CD4-positive, alpha-beta T cell treated with Interferon alpha-2 for 1 hour (primary cell): ENCODE data around the gene VAV2.

Source experiments
- DNase-seq, 2 donors: peaks; one replicate each; pipeline ENCODE4 v3.0.0-alpha.2; 2020 to 2022

VAV2 gene

GRCh38 chr9:133810556-133811195 is 181.4 kb downstream of the VAV2 start:
- DNase-seq: no peak

GRCh38 chr9:133809335-133809734 is 182.8 kb downstream of the VAV2 start:
- no peak for DNase-seq

- no peak for DNase-seq
These were observed 184.3 kb downstream of the VAV2 start for GRCh38 chr9:133807818-133808217.

- no peak for DNase-seq
These were observed 185.1 kb downstream of the VAV2 start for GRCh38 chr9:133807037-133807436.

GRCh38 chr9:133806623-133807010 is 185.5 kb downstream of the VAV2 start:
- DNase-seq: no peak

GRCh38 chr9:133805876-133806622 is 186.1 kb downstream of the VAV2 start:
- no peak for DNase-seq

GRCh38 chr9:133804199-133804598 is 187.9 kb downstream of the VAV2 start:
- DNase-seq: no peak

- DNase-seq: no peak
These were observed 188.4 kb downstream of the VAV2 start for GRCh38 chr9:133803745-133804144.

GRCh38 chr9:133803028-133803585 is 189.0 kb downstream of the VAV2 start:
- DNase-seq: no peak

- no peak for DNase-seq
These were observed 190.4 kb downstream of the VAV2 start for GRCh38 chr9:133801739-133802138.

- DNase-seq: no peak
These were observed 191.9 kb downstream of the VAV2 start for GRCh38 chr9:133800266-133800665.

- DNase-seq: no peak
These were observed 192.4 kb downstream of the VAV2 start for GRCh38 chr9:133799716-133800115.

- DNase-seq: no peak
These were observed 193.0 kb downstream of the VAV2 start for GRCh38 chr9:133799106-133799505.

GRCh38 chr9:133798160-133798559 is 194.0 kb downstream of the VAV2 start:
- DNase-seq: no peak

- no peak for DNase-seq
These were observed 194.6 kb downstream of the VAV2 start for GRCh38 chr9:133797406-133798105.

GRCh38 chr9:133796562-133796961 is 195.6 kb downstream of the VAV2 start:
- DNase-seq: no peak

- DNase-seq: no peak
These were observed 197.1 kb downstream of the VAV2 start for GRCh38 chr9:133795049-133795448.

GRCh38 chr9:133794016-133794760 is 197.9 kb downstream of the VAV2 start:
- no peak for DNase-seq

- no peak for DNase-seq
These were observed 198.7 kb downstream of the VAV2 start for GRCh38 chr9:133793471-133793870.

GRCh38 chr9:133792721-133793470 is 199.2 kb downstream of the VAV2 start:
- peak; percentile 52 to 71 for DNase-seq

- no peak for DNase-seq
These were observed 200.1 kb downstream of the VAV2 start for GRCh38 chr9:133791735-133792649.
